Left renal pelvis (tissue), 4 donors: ENCODE data around the gene TYMS. TPM values are rescaled to one million over a fixed set of nuclear protein-coding genes. Genes with fewer than 3 reads are reported as not detected.

Experiments
- DNase-seq, 4 donors: peaks; one replicate each; pipeline ENCODE4 v3.0.0-alpha.2; 2013; ENCODE audit warnings: low read depth in 4 of 4, low spot score in 3 of 4
- polyA plus RNA-seq, 4 donors: library from polyadenylated mRNA; unstranded; fragments of 120-200 nt; gene quantifications; one replicate each; pipeline ENCODE4 v1.2.1, GENCODE V29; 2013; ENCODE audit not compliant: insufficient read length in 4 of 4

The TYMS gene
- polyA plus RNA-seq, 4 donors: 103 to 125 (median 118) TPM

DNA sequence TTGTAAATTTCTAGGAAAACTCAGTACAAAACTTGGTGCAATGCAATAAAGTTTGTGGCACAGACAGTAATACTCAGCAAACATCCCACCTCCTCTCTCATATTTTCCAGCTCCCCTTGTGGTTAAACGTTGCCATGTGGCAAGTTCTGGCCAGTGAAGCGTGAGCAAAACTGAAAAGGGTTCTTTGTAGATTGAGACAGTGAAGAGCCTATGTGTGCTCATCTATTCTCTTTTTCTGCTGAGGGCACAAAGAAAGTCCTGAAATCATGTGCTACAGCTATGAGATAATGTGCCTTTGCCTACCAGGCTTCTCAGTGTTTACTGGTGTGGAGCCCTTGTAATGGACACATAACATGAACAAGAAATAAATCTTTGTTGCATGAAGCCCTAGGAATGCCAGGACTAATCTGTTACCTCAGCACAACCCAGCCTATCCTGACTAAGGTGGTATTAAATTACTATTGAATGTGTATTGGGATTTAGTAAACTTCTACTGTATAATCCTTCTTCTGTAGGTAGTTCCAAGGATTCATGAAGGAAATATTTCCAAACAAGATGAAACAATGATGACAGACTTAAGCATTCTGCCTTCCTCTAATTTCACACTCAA is 13.0 kb upstream of the TYMS start:
- no peak for DNase-seq

DNA sequence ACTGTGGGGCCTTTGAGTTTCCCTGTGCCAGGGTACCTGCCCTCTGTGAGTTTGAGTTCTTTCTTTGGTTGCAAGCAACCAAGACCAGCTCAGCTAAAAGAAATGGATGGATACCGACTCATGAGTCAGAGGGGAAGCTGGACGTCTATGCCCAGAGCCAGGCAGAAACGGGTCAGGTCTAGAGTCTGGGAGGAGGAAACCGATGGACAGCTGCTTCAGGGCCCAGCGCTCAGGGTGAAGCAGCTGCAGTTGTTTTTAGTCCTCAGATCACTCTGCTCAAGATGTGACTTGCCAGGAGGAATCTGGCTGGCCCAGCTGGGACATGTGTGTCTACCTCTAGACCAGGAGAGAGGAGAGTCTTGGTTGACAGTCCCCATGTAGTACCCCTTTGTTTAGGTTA is 10.1 kb upstream of the TYMS start:
- no peak for DNase-seq

DNA sequence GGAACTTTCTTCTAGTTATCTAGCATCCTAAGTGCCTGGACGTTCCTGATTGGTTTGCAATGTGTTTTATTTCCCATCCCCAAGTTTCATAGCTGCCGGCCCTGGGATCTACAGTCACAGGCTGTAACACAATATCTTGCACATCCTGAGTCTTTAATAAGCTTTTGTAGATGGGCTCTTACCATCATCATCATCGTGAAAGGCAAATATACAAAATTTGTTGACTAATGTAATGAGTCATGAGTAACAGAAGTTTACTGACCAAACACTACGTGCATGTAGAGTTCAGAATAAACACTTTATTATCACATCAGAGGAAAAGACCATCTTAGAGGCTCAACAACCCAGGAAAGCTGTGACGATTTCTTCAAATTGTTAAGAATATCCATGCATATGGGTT is 8.1 kb upstream of the TYMS start:
- DNase-seq: no peak

DNA sequence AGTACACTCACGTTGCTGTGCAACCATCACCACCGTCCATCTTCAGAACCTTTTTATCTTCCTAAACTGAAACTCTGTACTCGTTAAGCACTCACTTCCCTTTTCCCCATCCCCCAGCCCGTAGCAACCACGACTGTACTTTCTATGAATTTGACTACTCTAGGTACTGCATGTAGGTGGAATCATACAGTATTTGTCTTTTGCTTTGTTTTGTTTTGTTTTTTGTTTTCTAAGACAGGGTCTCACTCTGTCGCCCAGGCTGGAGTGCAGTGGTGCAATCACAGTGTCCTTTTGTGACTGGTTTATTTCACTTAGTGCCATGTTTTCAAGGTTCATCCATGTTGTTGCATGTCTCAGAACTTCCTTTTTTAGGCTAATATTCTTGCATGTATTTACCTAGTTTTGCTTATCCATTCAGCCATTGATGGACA is 7.0 kb upstream of the TYMS start:
- DNase-seq: no peak

DNA sequence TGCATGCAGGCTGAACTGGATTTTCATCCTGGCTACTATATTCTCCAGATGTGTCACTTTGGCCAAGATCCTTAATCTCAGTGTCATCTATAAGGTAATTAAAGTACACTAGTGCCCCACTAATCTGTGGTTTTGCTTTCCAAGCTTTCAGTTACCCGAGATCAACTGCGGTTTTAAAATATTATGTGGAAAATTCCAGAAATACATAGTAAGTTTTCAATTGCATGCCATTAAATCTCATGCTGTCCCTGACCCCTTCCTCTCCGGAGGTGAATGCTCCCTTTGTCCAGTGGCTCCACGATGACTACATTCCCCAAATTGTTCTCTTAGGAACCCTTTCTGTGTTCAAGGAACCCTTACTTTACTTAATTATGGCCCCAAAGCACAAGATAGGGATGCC is 5.3 kb upstream of the TYMS start:
- no peak for DNase-seq

DNA sequence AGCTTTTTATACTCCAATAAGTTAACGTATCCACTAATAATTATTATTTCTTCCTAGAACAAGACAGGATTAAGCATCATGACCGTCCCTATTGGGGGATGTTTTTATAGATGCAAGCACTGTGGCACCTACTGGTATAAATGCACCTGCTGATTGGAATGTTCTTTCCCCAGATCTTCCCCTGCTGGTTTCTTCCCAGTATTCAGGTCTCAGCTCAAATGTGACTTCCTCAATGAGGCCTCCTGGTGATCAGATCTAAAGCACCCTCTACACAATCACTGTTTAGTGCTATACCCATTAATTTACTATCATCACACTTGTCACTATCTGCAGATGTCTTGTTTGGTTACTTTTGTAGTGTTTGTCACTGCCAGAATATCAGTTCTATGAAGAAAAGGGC is 3.9 kb upstream of the TYMS start:
- DNase-seq: no peak

DNA sequence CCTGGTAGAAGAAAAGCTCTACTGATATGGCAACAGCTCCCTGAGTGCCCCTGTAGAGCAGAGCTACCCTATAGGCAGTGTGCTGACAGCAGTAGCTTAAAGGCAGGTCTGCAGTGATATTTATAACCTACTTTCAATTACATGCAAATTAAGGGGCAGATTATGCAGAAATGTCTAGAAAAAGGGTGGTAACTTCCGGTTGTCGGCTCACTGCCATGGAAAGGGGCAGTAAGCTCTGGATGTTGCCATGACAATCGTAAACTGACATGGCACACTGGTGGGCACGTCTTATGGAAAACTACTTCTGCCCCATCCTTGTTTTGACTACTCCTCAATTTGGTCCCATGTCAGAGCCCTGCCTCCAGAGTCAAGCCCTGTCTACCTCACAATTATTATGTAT is 2.9 kb upstream of the TYMS start:
- no peak for DNase-seq

DNA sequence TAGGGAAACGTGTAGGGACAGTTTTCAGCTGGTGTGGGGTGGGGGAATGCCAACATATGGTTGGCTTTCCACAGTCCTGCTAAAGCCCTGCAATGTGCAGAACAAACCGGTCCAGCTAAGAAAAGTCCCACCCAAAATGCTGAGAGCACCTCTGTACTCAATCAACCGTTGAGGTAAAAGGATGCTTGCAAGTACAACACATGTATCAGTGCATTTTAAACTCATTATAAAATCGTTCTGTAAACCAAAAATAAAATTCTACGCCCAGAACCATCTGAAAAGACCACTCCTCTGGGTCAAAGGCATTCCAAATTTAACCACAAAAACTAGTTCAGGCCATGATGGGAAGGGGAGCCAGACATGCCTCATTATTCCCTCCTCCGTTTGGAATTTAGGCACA is 2.0 kb upstream of the TYMS start:
- no peak for DNase-seq

DNA sequence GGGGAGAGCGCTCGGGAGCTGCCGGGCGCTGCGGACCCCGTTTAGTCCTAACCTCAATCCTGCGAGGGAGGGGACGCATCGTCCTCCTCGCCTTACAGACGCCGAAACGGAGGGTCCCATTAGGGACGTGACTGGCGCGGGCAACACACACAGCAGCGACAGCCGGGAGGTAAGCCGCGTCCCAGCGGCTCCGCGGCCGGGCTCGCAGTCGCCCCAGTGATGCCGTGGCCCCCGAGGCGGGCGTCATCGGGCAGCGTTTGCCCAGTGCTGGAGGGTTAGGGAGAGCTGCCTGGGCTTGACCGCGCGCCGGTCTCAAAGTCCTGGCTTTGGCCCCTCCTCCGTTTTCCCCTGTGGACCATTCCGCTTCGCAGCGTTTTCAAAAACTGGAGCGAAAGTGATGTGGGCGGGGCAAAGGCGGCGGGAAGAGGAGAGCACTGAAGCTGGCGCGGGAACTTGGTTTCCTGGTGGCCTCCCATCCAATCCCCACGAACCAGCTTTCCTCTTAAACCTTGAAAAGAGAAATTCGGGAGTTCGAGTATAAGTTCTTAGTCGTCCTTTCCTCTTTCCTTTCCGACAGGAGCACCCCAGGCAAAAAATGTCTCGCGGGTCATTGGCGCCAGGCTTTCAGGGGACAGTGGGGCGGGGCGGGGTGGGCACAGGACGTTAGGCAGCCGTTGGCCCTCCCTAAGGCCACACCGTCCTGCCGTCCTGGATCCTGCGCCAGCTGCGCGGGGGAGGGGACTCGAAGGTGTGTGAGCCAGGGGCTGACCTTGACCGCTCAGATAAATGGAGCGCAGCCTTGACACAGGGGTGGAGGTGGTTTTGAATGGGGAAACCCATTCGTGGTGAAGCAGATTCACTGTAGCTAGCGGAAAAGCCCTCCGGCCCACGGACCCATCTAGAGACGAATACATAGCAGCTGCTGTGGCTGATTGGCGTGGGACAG is 821 bp downstream of the TYMS start:
- peak; percentile 73 to 81 (median 77) for DNase-seq

DNA sequence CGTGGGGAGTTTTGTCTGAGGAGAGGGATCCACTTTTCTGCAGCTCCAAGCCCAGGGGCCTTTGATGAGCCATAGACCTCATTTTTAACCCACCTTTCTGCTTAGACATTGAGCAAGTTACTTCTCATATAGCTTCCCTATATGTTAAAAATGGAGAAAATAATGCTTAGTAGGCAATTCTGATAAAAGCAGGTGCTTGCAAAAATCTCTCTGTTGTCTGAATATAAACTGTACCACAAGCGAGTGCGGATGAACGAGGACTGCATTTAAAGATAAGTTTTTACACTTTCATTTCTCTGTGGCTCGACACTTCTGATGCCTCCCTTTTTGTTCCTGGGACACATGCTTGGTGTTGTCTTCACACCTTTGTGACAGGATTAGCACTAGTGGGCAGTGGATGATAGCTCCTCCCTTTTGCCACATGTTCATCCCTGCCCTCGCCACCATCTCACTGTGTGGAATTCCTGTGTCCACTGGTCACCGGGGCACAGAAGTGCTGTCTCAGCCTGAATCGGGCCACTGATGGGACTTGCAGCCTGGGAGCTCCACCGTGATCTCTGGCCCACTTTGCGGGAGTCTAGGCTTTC is 1.6 kb downstream of the TYMS start:
- no peak for DNase-seq

DNA sequence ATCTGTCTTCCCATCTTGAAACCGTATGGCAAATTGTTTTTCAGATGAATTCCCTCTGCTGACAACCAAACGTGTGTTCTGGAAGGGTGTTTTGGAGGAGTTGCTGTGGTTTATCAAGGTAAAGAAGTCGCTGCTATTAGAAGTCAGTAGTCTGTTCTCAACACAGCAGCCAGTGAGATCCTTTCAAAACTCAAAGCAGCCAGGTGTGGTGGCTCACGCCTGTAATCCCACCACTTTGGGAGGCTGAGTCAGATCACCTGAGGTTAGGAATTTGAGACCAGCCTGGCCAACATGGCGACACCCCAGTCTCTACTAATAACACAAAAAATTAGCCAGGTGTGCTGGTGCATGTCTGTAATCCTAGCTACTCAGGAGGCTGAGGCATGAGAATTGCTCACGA is 2.1 kb downstream of the TYMS start:
- DNase-seq: no peak

DNA sequence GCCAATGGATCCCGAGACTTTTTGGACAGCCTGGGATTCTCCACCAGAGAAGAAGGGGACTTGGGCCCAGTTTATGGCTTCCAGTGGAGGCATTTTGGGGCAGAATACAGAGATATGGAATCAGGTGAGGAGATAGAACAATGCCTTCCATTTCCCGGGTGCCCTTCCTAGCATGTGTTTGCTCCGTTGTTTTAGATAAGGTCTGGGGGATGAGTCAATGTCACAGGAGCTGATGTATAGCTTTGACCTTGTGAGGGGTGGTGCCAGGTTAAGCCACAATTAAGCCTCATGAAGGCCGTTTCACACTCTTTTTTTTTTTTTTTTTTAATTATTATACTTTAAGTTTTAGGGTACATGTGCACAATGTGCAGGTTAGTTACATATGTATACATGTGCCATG is 4.7 kb downstream of the TYMS start:
- DNase-seq: no peak

DNA sequence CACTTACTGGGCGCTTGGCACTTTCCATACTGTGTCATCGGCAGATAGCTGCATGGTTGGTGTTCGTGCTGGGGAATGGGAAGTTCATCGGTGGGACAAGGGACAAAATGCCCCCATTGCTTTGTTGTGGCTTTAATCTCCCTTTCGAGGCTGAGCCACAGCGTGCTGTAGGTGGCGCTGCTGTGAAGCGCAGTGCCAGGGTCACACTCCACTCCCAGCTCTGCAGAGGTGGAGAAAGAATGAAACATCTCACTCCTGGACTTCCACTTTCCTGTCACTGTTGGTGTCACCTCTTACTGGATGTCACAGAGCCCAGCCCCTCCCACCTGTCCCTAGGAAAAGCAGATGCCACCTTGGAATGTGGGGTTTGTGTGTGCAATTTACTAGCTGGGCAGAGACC is 8.7 kb downstream of the TYMS start:
- no peak for DNase-seq

DNA sequence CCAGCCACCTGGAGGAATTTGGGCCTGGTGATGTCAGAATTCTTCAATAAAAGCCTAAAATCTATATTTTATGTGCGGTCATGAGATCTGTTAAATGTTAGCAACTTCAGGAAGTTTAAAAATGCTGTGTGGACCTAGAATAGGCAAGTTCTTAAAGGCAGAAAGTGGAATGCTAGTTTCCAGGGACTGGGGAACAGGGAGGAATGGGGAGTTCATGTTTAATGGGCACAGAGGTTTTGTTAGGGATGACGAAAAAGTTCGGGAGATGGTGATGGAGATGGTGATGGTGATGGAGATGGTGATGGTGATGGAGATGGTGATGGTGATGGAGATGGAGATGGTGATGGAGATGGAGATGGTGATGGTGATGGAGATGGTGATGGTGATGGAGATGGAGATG is 9.2 kb downstream of the TYMS start:
- DNase-seq: no peak

DNA sequence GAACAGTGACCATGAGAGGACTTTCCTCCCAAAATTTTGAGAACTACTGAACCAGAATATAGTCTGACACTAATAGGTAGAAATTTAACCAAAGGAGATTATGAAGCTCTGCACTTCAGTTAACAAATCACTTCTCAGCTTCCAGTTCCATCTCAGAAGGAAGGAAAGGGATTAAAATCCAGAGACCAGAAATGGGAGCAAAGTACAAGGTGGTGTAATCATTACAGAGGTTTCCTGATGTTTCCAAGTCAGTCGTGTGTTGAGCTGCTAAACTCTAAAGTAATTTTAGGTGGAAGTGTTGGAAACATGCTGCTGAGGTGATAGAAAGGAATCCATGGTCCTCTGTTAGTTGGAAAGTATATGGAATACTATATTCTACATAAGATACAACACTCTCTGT is 10.8 kb downstream of the TYMS start:
- DNase-seq: peak in 1 of 4 donors; percentile 6

DNA sequence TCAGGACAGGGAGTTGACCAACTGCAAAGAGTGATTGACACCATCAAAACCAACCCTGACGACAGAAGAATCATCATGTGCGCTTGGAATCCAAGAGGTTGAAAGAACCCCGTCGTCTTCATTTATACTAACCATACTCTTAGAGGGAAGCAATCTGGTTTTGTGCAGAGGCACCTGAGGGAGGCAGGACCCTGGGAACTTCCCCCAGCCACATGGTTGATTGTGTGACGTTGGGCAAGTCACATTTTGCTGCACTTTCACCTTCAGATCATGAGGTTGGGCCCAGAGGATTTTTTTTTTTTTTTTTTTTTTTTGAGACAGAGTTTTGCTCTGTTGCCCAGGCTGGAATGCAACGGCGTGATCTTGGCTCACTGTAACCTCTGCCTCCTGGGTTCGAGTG is 11.6 kb downstream of the TYMS start:
- no peak for DNase-seq

DNA sequence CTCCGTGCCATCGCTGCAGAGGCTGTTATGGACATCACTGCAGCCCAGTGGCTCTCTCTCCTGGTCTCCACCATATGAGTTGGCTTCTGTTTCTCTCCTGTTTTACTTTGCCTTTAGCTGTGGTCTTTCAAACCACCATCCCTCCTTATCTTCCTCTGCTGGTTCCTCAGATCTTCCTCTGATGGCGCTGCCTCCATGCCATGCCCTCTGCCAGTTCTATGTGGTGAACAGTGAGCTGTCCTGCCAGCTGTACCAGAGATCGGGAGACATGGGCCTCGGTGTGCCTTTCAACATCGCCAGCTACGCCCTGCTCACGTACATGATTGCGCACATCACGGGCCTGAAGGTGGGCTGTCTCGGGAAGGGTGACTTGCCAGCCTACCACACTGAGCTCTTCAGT is 13.1 kb downstream of the TYMS start:
- DNase-seq: no peak

DNA sequence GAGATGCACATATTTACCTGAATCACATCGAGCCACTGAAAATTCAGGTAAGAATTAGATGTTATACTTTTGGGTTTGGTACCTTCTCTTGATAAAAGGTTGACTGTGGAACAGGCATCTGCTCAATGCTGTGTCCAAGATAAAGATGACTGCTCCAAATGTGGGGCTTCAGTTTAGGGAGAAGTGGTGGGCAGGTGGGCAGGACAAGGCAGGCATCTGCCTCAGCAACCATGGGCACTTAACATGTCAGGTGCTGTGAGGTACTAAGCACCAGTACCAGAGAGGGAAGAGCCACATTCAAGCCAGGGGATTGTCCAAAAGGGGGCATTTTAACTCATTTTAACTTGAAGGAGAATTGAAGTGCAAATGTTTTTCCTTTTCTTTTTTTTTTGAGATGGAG is 14.0 kb downstream of the TYMS start:
- no peak for DNase-seq

DNA sequence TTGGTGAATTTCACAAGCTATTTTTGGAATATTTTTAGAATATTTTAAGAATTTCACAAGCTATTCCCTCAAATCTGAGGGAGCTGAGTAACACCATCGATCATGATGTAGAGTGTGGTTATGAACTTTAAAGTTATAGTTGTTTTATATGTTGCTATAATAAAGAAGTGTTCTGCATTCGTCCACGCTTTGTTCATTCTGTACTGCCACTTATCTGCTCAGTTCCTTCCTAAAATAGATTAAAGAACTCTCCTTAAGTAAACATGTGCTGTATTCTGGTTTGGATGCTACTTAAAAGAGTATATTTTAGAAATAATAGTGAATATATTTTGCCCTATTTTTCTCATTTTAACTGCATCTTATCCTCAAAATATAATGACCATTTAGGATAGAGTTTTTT is 15.9 kb downstream of the TYMS start:
- DNase-seq: no peak

DNA sequence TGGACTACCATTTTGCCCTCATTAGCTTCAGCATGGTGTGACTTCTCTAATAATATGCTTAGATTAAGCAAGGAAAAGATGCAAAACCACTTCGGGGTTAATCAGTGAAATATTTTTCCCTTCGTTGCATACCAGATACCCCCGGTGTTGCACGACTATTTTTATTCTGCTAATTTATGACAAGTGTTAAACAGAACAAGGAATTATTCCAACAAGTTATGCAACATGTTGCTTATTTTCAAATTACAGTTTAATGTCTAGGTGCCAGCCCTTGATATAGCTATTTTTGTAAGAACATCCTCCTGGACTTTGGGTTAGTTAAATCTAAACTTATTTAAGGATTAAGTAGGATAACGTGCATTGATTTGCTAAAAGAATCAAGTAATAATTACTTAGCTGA is 16.3 kb downstream of the TYMS start:
- no peak for DNase-seq

DNA sequence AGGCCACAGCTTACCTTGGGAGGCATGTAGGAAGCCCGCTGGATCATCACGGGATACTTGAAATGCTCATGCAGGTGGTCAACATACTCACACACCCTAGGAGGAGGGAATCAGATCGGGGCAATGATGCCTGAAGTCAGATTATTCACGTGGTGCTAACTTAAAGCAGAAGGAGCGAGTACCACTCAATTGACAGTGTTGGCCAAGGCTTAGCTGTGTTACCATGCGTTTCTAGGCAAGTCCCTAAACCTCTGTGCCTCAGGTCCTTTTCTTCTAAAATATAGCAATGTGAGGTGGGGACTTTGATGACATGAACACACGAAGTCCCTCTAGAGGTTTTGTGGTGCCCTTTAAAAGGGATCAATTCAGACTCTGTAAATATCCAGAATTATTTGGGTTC is 17.9 kb downstream of the TYMS start:
- DNase-seq: no peak

DNA sequence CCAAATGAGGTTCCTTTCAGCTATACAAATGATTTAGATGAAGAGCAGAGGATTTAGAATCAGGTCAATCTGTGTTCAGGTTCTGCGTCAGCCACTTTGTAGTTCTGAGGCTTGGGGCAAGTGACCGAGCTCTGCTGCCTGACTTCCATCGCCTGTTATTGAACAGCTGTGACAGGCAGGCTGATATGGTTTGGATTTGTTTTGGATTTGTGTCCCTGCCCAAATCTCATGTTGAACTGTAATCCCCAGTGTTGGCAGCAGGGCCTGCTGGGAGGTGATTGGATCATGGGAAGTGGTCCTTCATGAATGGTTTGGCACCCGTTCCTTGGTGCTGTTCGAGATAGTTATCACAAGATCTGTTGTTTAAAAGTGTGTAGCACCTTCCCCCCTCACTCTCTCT is 18.6 kb downstream of the TYMS start:
- no peak for DNase-seq
